NCI-H446 (cell line): Measurements from ENCODE around the gene SPC24.
"Not testable (repeated sequence)": the region's sequence is repeated elsewhere in the genome, so short reads cannot be mapped to it uniquely, and the experiment has no call there.

Source experiments
- DNase-seq, 2 experiments: peaks; one replicate each; lab custom pipeline; 2025; lab: John Stamatoyannopoulos, UW

The SPC24 gene

DNA sequence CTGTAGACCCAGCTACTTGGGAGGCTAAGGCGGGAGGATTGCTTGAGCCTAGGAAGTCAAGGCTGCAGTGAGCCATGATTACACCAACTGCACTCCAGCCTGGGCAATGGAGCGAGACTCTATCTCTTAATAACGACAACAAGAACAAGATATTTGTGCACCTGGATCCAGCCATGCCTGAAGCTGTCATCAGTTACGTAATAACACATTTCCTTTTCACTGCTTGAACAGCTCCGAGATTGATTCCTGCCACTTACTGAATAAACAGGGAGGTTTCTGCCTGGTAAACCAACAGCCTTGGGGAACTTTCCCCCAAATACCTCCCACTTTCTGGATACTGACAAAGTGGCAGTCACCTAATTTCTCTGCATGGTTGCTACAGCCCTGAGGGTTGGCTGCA lies 36.4 kb upstream of the SPC24 start:
- no peak for DNase-seq

- DNase-seq = peak in 1 of 2 experiments; percentile 34
Measured at GRCh38 chr19:11191273-11191755, 35.7 kb upstream of the SPC24 start.

DNA sequence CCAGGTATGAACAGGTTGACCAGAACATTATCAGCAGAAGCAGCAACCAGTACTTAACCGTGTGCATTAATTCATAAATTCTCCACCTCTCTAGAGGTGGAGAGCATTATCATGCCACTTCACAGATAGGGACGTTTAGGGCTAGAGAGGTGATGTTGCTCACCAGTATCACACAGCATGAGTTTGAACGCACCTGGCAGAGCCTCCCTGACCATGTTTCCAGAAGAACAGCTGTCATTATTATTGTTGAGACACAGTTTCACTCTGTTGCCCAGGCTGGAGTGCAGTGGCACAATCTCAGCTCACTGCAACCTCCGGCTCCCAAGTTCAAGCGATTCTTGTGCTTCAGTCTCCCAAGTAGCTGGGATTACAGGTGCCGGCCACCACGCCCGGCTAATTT lies 34.9 kb upstream of the SPC24 start:
- no peak for DNase-seq

DNA sequence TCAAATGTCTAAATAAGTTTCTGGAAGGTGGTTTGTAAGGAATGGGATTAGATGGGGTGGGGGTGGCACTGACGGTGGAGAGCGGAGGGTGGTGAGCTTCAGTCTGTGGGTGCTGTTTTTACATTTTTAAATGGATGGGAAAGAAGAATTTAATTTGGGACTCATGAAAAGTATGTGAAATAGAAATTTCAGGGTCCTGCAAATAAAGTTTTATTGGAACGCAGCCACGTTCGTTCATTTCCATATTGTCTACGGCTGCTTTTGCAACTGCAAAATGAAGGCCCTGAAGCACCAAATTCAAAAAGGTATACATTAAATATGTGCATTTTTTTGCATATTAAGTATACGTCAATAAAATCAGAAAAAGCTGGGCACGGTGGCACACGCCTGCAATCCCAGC lies 31.9 kb upstream of the SPC24 start:
- no peak for DNase-seq

- DNase-seq = no peak
Measured at GRCh38 chr19:11182994-11183393, 27.4 kb upstream of the SPC24 start.

GRCh38 chr19:11181488-11181887 lies 25.9 kb upstream of the SPC24 start:
- no peak for DNase-seq

DNA sequence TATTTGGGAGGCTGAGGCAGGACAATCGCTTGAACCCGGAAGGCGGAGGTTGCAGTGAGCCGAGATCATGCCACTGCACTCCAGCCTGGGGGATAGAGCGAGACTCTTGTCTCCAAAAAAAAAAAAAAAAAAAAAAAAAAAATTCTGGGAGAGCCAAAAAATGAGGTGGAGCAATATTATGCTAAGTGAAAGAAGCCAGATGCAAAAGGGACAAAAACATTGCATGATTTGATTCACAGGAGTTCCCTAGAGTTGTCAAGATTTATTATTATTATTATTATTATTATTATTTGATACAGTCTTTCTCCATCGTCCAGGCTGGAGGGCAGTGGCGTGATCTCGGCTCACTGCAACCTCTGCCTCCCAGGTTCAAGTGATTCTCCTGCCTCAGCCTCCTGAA lies 25.4 kb upstream of the SPC24 start:
- DNase-seq = not testable (repeated sequence)

GRCh38 chr19:11180346-11180745 lies 24.8 kb upstream of the SPC24 start:
- DNase-seq = no peak

DNA sequence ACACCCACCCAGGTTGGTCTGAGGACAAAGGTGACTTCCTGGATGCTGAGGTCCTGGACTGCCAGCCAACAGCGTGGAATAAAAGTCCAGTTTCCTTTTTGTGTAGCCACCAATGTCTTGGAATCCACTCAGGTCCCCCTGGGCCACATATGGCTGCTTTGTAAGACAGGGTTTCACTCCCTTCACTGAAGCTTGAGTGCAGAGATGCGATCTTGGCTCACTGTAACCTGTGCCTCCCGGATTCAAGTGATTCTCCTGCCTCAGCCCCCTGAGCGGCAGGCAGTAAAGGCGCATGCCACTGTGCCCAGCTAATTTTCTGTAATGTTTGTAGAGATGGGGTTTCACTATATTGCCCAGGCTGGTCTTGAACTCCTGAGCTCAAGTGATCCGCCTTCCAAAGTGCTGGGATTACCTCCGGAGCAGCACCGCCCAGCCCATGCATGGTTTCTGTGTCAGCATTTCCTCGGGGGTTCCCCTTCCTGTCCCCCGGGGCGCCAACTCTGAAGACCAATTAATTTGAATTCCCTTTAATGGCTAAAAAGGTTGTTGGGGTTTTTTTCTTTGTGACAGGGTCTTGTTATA lies 24.2 kb upstream of the SPC24 start:
- DNase-seq = no peak

DNA sequence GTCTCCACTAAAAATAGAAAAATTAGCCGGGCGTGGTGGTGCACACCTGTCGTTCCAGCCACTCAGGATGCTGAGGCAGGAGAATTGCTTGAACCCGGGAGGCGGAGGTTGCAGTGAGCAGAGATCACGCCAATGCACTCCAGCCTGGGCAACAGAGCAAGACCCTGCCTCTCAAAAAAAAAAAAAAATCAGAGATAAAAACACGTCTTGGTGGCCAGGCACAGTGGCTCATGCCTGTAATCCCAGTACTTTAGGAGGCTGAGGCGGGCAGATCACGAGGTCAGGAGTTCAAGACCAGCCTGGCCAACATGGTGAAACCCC lies 23.5 kb upstream of the SPC24 start:
- DNase-seq = not testable (repeated sequence)

GRCh38 chr19:11177592-11177991 lies 22.0 kb upstream of the SPC24 start:
- no peak for DNase-seq

GRCh38 chr19:11176466-11177193 lies 21.0 kb upstream of the SPC24 start:
- no peak for DNase-seq

DNA sequence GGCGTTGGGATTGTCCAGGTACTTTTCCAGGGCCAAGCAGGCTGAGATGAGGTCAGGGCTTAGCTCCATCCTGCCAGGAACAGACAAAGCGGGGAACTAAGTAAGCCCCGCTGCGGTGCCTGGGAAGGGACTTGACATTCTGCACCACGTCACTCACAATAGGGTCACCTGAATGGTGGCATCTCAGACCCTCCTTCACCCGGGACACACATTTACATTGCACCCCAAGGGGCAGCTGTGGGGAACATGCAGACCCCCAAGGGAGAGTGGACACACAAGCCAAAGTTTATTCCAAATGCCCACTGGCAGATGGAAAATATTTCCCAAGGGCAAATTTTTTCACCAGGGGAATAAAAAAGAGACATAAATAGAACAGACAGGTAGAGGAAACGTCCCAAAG lies 20.3 kb upstream of the SPC24 start:
- no peak for DNase-seq

GRCh38 chr19:11174336-11174735 lies 18.8 kb upstream of the SPC24 start:
- DNase-seq = peak in 1 of 2 experiments; percentile 31

DNA sequence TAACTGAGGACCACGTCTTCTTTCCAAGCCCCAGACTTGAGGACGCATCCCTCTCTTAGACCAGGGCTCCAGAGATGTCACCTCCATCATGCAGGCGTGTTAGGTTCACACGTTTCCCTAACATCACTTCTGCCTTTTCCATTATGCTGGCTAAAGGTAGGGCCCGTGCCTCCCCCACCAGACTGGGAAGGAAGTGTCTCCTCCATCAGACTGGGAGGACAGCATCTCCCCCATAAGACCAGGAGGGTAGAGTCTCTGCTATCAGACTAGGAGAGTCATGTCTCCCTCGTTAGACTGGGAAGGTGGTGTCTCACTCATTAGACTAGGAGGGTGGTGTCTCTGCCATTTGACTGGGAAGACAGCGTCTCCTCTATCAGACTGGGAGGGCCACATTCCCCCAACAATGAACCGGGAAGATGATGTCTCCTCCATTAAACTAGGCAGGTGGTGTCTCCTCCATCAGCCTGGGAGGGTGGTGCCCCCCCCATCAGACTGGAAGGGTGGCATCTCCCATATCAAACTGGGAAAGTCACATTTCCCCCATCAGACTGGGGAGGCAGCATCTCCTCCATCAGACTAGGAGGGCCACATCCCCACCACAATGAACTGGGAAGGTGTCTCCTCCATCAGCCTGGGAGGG lies 18.1 kb upstream of the SPC24 start:
- DNase-seq = no peak

- no peak for DNase-seq
Measured at GRCh38 chr19:11172576-11172975, 17.0 kb upstream of the SPC24 start.

DNA sequence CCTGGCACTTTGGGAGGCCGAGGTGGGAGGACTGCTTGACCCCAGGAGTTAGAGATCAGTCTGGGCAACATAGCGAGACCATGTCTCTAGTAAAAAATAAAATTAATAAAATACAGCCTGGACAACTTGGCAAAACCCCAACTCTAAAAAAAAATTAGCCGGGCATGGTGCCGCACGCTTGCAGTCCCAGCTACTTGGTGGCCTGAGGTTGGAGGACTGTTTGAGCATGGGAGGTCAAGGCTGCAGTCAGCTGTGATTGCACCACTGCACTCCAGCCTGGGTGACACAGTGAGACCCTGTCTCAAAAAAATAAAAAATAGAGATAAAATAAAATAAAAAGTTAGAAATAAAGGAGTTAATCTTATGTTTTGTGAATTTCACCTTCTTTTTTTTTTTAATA lies 15.6 kb upstream of the SPC24 start:
- DNase-seq = no peak

GRCh38 chr19:11169896-11170678 lies 14.5 kb upstream of the SPC24 start:
- DNase-seq = no peak

- DNase-seq = no peak
Measured at GRCh38 chr19:11168568-11168967, 13.0 kb upstream of the SPC24 start.

GRCh38 chr19:11166281-11167142 lies 10.9 kb upstream of the SPC24 start:
- DNase-seq = no peak

DNA sequence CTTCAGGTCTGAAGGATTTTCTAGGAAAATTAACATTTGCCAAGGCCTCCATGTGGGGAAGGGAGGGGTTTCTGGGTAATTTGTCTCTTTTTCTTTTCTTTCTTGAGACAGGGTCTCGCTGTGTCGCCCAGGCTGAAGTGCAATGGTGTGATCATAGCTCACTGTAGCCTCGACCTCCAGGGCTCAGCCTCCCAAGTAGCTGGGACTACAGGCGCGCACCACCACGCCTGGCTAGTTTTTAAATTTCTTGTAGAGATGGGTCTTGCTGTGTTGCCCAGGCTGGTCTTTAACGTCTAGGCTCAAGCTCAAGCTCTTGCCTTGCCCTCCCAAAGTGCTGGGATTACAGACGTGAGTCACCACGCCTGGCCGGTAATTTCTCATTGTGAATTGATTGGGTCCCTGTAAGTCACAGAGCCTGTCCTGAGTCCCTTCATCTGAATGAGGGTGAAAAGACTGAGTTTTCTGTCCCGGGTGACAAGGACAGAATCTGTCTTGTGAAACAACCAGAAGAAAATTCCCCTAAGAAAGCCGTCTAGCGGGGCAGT lies 10.0 kb upstream of the SPC24 start:
- no peak for DNase-seq
